Kasumi-1 (cell line): ENCODE measurements around the gene PHACTR1.
A peak's percentile ranks its signal among the peaks of the same experiment; 100 is the strongest.

Source experiments
- DNase-seq, 2 experiments: peaks; one replicate each; lab custom pipeline; 2025; lab: John Stamatoyannopoulos, UW

PHACTR1 gene

GRCh38 chr6:13030396-13030795, 313.8 kb downstream of the PHACTR1 start:
- no peak for DNase-seq

DNA sequence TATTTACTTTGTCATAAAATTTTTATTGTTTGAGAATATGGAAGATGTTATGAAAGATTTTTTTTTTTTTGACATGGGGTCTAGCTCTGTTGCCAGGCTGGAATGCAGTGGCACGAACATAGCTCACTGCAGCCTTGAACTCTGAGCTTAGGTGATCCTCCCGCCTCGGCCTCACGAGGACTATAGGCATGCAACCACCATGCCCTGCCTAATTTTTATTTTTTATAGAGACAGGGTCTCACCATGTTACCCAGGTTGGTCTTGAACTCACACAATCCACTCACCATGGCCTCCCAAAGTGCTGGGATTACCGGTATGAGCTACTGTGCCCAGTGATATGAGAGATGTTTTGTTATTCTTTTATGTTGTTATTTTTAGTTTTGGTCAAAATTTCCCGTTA, 316.0 kb downstream of the PHACTR1 start:
- no peak for DNase-seq

- no peak for DNase-seq
Measured at GRCh38 chr6:13033145-13033544, 316.6 kb downstream of the PHACTR1 start.

DNA sequence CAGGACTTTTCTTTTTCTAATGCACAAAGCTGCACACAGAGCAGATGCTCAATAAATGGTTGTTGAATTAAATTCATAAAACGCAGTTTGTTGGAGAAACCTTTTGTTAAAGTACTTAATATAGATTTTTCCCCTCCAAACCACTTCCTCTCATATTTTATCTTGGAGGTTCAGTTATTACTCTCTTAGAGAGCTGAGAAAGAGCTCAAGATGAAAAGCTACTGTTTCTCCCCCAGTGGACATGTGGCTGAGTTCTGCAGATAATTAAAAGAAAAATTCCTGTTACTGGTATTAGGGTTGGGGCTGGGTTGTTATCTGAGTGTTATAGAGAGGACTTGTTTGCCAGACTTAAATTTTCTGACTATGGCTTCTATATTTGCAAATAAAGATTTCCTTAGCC, 317.7 kb downstream of the PHACTR1 start:
- DNase-seq: peak; percentile 42 to 51

DNA sequence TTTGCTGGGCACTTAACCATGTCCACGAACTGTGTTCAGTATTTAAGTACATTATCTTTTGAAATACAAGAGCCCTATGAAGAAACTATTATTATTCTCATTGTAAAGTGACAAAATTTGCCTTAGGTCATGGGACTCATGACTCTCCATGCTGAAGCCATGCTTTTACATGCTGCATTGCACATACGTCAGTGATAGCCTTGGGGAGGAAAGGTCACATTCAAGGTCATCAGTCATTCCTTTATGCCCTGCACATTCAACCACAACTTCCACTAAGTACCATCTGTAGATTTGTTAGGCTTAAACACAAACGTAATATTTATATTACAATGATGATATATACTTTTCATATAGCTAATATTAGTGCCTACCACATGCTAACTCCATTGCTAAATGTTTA, 319.0 kb downstream of the PHACTR1 start:
- no peak for DNase-seq

DNA sequence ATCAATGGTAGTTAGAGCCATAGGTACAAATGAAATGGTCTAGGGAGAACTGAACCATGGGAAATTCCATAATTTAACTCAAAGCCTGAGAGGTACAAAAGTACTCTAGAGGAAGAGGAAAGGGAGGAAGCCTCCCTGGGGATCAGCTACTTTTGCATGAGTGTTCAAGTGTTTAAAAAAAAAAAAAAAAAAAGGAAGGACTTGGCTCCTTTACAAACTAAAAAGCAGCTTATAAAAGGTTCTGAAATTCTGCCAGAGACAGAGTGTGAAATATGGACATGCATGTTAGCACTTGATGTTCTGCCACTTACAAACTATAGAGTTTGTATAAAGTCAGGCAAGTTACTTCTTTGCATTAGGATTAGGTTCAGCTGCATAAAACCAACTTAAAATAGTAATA, 321.7 kb downstream of the PHACTR1 start:
- DNase-seq: no peak

GRCh38 chr6:13038741-13039190, 322.2 kb downstream of the PHACTR1 start:
- DNase-seq: no peak

DNA sequence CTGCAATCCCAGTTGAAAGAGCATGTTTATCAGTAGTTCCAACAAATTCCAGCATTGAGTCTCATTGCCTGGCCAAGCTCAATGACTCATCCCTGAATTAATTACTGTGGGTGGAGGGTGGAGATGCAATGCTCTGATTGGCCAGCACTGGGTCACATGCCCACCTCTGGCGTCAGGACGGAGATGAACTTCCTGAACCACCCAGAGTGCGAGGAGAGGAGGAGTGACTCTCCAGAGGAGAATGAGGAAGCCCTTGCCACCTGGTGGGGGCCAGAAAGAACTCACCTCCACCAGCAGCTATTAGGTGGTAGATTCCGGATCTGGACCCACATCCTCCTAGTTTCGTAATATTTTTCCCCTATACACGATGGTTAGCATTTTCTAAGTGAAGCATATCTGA, 327.8 kb downstream of the PHACTR1 start:
- DNase-seq: peak in 1 of 2 experiments; percentile 14

GRCh38 chr6:13044896-13045295, 328.3 kb downstream of the PHACTR1 start:
- DNase-seq: no peak

DNA sequence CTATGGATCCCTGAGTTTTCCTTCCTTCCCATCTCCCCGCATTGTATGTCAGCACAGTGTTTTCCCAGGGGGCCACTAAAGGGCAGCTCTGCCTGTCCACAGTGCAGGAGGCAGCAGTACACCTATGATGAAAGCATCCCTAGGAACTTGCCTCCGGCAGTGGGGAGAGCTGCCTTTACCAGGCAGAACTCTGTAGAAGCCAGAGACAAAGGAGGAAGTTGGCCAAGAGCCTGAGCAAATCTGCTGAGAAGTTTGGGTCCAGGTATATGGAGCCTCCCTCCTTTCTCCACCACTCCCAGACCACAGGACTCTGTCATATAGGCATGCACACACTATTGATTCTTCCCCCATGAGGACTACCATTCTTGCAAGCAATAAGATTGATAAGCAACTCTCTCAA, 329.1 kb downstream of the PHACTR1 start:
- DNase-seq: peak in 1 of 2 experiments; percentile 12

- no peak for DNase-seq
Measured at GRCh38 chr6:13046084-13046483, 329.5 kb downstream of the PHACTR1 start.

DNA sequence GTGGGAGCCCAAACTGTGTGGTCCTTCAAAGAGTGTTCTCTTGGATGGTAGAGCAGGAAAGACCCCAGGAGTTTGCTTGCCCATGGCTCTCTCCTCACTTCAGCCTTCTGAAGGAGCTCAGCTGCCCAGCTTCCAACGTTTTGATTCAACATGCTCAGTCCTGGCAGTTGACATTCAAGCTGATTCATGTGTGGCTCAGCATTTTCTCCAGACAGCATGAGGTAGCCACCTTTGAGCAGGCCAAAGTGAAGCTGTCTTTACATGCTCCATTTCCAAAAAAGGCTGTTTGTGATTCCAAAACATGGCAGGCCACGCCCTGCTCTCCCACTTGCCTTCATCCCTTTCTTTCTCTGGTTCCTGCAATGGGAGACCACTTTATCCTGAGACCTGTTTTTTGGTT, 331.5 kb downstream of the PHACTR1 start:
- DNase-seq: no peak

- no peak for DNase-seq
Measured at GRCh38 chr6:13049666-13050254, 333.2 kb downstream of the PHACTR1 start.

DNA sequence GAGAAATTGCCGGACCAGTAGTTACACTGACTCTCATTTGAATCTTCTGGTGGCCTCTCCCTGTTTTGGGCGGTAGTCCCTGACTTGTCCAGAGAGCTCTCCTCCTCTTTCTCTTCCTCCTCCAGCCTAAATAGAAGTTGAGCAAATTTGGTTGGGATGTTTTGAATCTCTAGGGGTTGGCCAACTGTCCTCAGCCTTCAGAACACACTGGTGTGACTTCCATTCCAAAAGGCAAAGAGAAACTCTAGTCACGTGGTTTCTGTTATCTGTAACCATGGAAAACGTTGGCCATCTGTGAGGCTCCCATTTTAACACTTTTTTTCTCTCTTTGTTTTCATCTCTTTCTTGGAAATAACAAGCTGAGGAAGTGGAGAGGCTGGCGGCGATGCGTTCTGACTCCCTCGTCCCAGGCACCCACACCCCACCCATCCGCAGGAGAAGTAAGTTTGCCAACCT, 336.5 kb downstream of the PHACTR1 start:
- no peak for DNase-seq

- DNase-seq: no peak
Measured at GRCh38 chr6:13058051-13058450, 341.5 kb downstream of the PHACTR1 start.

- no peak for DNase-seq
Measured at GRCh38 chr6:13059026-13059425, 342.5 kb downstream of the PHACTR1 start.

- DNase-seq: no peak
Measured at GRCh38 chr6:13063300-13063918, 346.8 kb downstream of the PHACTR1 start.

- no peak for DNase-seq
Measured at GRCh38 chr6:13065581-13065980, 349.0 kb downstream of the PHACTR1 start.

DNA sequence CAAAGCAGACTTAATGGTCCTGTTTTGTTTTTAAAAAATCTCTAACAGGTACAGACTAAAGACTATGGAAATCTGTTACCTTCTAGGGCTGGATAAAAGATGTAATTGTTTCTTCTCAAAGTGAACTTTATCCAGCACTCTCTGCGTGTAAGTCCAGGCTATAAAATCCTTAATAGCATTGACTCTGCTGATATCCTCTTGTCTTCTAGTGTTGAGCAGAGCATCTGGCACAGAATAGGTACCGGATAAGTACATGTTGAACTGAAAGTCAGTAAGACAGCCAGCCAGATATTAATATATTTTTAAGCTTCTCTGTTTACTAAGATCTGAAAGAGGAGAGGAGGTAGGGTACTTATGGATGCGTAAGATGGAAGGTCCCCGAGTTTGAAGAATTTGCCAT, 349.5 kb downstream of the PHACTR1 start:
- DNase-seq: no peak

DNA sequence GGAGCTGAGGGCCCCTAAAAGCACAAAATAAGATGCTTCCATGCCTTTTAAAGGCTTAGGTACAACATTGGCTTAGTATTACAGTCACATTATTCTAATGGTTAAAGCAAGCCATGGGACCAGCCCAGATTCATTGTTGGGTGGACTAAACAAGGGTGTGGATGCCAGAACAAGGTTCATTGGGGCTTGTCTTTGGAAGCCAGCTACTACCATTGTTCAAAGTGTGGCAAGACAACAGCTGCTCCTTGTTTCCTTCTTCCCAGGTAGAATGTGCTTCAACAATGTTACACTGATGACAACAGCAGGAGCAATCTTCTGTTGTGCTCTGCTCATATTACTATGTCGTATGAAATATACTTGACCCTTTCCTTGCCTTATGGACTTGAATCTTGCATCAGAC, 350.3 kb downstream of the PHACTR1 start:
- DNase-seq: no peak

DNA sequence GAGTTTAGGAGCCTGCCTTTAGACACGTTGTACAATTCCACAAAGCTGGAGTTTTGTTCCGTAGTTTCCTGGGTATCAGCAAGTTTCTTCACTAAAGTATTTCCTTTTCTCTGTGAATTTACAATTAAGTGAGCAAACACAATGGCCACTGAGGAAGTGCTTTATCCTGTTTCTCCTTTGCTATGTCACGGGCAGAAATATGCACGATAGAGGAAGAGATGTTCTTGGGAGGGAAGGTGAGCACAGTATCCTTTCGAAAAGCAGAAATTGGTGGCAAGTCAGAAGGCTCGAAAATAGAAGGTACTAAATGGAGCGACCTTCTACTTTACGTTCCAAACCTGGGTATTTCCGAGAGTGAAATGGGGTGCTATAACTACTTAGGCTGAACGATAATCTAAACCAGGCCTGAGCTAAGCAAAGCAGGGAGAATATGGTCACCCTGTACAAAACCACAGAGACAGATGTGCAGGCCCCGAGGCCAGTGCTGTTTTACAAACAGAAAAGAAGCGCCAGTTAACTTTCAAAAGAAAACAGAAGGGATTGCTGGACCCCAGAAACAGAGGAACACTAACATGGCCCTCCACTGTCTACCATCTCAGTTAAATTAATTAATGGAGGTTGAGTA, 352.1 kb downstream of the PHACTR1 start:
- DNase-seq: peak; percentile 39 to 75

DNA sequence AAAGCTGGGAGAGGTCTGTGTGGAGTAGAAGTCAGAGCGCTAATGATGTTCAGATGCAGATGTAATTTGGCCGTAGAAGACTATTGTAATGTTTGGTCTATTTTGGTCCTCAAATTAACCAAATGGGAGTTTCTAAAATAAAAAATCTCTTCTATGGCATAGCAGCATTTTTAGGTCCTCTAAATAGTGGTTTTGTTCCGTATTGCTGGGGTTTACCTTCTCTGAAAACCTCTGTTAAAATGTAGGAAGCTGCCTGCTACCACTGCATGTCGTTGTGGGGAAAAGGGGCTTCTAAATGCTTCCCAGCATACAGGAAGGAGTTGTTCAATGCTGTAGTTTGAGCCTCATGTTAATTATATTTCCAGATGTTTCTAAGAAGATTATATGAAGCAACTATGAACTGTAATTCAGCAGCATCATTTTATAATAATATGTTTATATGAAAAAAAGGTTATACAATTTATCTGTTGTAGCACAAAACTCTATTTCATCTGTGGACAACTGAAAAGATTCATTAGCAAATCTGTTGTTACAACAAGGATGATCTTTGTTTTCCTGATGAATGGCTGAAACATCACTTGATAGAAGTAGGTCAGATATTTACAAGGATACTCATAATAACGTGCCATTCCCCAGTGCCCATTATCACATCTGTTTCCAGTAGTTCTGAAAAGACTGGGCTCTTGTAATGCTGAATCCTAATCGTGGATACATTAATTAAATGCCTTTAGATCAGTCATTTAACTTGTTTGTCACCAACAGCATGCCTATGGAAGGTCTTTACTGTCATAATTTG, 355.2 kb downstream of the PHACTR1 start:
- no peak for DNase-seq
